HG03025 (cell line): ENCODE results near the gene PRIM2.
"Not testable (repeated sequence)": the region's sequence is repeated elsewhere in the genome, so short reads cannot be mapped to it uniquely, and the experiment has no call there.

Experiments used
- ATAC-seq: cut with Tn5 transposase; IDR thresholded peaks from one replicate; pipeline ENCODE4 v1.9.1; 2021; ENCODE audit warnings: mild to moderate bottlenecking, moderate library complexity; ENCODE audit not compliant: unreplicated experiment, low FRiP score

Gene PRIM2

GRCh38 chr6:57562233-57562632, 244.8 kb downstream of the PRIM2 start:
- ATAC-seq, result not testable (repeated sequence)

- ATAC-seq, result not testable (repeated sequence)
Observed at GRCh38 chr6:57572119-57572518, 254.7 kb downstream of the PRIM2 start.

GRCh38 chr6:57572844-57573243, 255.4 kb downstream of the PRIM2 start:
- ATAC-seq, result not testable (repeated sequence)

GRCh38 chr6:57577023-57577422, 259.6 kb downstream of the PRIM2 start:
- not testable (repeated sequence) for ATAC-seq

GRCh38 chr6:57579489-57579888, 262.1 kb downstream of the PRIM2 start:
- ATAC-seq, result not testable (repeated sequence)

- ATAC-seq, result not testable (repeated sequence)
Observed at GRCh38 chr6:57581586-57581985, 264.2 kb downstream of the PRIM2 start.

GRCh38 chr6:57601105-57601504, 283.7 kb downstream of the PRIM2 start:
- ATAC-seq, result not testable (repeated sequence)

- not testable (repeated sequence) for ATAC-seq
Observed at GRCh38 chr6:57605303-57605702, 287.9 kb downstream of the PRIM2 start.

GRCh38 chr6:57606331-57606730, 288.9 kb downstream of the PRIM2 start:
- ATAC-seq, result not testable (repeated sequence)

- not testable (repeated sequence) for ATAC-seq
Observed at GRCh38 chr6:57610612-57611011, 293.2 kb downstream of the PRIM2 start.

GRCh38 chr6:57618959-57619358, 301.5 kb downstream of the PRIM2 start:
- ATAC-seq, result not testable (repeated sequence)

GRCh38 chr6:57631773-57632172, 314.3 kb downstream of the PRIM2 start:
- ATAC-seq, result not testable (repeated sequence)

- ATAC-seq, result not testable (repeated sequence)
Observed at GRCh38 chr6:57658526-57658925, 341.1 kb downstream of the PRIM2 start.

- not testable (repeated sequence) for ATAC-seq
Observed at GRCh38 chr6:57659794-57660193, 342.4 kb downstream of the PRIM2 start.

GRCh38 chr6:57660940-57661339, 343.5 kb downstream of the PRIM2 start:
- ATAC-seq, result not testable (repeated sequence)

- ATAC-seq, result not testable (repeated sequence)
Observed at GRCh38 chr6:57668108-57668507, 350.7 kb downstream of the PRIM2 start.

GRCh38 chr6:57671237-57671636, 353.8 kb downstream of the PRIM2 start:
- ATAC-seq, result not testable (repeated sequence)

GRCh38 chr6:57671937-57672627, 354.7 kb downstream of the PRIM2 start:
- ATAC-seq, result not testable (repeated sequence)

- not testable (repeated sequence) for ATAC-seq
Observed at GRCh38 chr6:57673281-57673680, 355.9 kb downstream of the PRIM2 start.

GRCh38 chr6:57675386-57675785, 358.0 kb downstream of the PRIM2 start:
- not testable (repeated sequence) for ATAC-seq

- ATAC-seq, result not testable (repeated sequence)
Observed at GRCh38 chr6:57696382-57696781, 379.0 kb downstream of the PRIM2 start.
